SK-N-SH (cell line): ENCODE measurements around the gene UBALD1.

Experiments
- CTCF ChIP-seq: fragments of 200-600 bp; sonication (generic); IDR thresholded peaks from 2 replicates; pipeline ENCODE4 v1.6.1; 2017; ENCODE audit warnings: antibody characterized with exemption, mild to moderate bottlenecking, moderate library complexity
- RFX5 ChIP-seq: IDR thresholded peaks from 2 replicates; pipeline ENCODE4 v1.6.1; 2012; ENCODE audit warnings: mild to moderate bottlenecking, improper control_type of control experiment, low read length
- SMC3 ChIP-seq: IDR thresholded peaks from 2 replicates; pipeline ENCODE4 v1.6.1; 2012; ENCODE audit warnings: low read depth, low read length, improper control_type of control experiment
- USF2 ChIP-seq: fragments of 150-350 bp; IDR thresholded peaks from 2 replicates; pipeline ENCODE4 v1.6.1; 2017; ENCODE audit warnings: antibody characterized with exemption, low read length, low read depth, borderline replicate concordance
- YY1 ChIP-seq: IDR thresholded peaks from 2 replicates; pipeline ENCODE4 v1.4.0; 2012; ENCODE audit warnings: low read depth, mild to moderate bottlenecking

GRCh38 chr16:4586291-4586690, 28.4 kb downstream of the UBALD1 start:
- TF ChIP-seq USF2: no peak
- TF ChIP-seq YY1: no peak
- TF ChIP-seq RFX5: no peak
- no peak for TF ChIP-seq CTCF
- no peak for TF ChIP-seq SMC3
